Activated CD4-positive, alpha-beta T cell treated with anti-CD3 and anti-CD28 coated beads for 1 hour (primary cell): Measurements from ENCODE around the gene OSR1.

Experiments used
- DNase-seq: peaks from one replicate; pipeline ENCODE4 v3.0.0-alpha.2; 2020

OSR1 gene

DNA sequence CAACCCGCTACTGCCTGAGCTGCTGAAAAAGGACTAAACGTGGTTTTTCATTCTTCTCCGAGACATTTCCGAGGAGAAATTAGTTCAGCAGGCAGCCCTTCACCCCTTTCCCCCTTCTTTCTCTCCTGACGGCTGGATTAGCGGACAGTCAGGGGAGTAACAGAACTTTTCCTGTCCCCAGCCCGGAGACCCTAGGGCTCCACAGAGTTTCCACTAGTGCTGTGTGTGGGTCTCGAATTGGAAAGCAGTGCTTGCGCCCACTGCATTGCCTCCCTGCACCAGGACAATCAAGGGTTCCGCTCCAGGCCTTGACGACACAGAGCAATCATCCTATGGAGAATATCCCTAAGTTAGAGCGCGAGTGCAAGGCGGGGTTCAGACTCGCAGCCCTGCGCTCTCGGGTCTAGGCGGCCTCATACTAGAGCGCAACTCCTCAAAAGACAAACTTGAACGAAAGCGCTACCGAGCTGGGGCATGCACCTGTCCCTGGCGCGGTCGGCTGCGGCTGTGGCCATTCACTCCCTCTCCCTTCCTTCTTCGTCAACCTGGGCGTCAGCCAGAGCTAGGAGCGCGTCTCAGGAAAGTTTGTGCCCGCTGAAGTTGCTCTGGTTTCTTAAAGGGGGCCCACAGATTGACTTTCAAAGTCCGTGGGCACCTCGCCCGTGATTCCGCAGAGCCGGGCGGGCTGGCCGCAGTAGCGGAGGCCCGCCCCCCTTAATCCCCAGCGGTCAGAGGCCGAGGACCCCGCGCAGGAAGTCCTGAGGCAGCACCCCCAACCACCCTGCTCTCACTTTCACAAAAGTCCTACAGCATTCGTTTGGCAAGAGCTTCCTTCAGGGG, 801 bp downstream of the OSR1 start:
- no peak for DNase-seq

DNA sequence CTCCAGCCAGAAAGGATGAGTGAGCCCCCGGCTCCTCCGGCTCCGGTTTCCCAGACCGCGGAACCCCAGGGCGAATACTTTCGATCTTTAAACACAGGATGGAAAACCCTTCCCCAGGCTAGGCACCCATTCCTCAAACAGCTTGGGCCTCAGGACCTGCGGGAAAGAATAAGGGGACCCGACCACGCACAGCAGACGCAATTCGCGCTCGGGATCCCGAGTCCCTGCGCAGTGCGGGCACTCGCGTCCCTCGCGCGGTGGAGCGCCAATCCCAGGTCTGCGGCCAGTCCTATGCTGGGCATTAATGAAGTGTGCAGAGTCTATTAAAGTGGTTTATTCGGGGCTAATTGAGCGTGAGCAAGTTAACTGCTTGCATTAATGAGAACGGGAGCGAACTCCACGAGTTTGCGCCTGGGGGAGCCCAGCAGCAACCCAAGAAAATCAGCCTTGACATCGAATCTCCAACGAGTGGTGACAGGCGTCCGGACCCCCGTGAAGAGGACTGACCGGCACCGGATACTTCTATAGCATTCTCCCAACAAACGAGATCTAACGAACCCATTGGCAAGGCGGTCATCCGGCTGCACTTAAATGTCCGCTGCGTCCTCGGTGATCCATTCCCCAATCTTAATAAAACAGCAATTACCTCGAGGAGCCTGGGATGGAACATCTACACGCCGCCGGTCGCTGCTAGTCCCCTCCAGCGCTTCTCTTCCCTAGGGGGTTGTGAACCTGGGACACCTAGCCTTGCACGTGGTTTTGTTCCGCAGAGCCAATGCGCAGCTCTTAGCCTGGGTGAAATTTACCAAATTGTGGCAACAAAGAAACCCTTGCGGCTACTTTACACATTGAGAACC, 1.6 kb downstream of the OSR1 start:
- no peak for DNase-seq

DNA sequence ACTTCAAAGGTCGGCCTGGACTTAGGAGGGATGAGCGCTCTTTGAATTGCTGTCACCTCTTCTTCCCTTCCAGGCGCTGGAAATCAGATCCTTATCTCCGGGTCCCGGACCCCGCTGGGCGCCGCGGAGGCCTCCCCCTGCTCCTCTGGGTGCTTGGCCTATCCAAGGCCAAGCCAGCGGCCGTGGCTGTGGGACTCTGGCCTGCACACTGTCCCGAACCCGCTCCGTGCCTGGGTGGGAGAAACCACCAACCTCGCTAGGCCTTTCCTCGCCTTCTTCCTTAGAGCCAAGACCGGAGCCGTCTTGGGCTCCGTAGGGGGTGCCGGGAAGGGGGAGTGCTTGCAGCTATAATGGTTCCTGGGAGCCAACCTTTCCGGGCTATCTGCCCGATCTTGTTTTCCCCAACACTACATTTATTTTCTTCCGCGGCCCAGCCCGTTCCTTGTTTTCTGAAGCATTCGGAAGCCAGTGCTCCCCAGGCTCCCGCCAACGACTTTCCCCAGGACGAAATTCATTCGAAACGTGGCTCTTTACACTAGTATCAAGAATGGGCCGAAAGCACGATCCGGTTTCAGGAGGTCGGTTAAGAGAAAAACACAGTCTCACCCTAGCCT, 2.4 kb downstream of the OSR1 start:
- no peak for DNase-seq

DNA sequence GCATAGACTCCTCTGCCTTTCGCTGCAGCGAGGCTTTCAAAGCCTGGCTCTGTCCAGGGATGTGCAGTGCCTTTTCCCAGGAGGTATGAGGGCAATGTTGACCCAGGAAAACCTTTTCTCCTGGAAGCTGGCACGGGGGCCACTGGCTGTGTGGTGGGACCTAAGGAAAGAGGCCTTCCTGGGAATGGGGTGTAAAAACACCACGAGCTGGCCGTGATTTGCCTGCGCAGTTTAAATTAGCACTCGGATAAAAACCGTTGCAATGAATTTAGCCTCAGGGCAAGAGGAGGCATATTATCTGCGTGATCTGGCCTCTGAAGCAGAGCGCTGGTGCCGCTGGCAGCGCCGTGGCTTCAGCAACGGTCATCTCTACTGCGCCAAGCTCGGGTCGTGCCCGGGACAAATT, 3.0 kb downstream of the OSR1 start:
- DNase-seq, result no peak

- DNase-seq, result no peak
Observed at GRCh38 chr2:19355014-19355405, 3.4 kb downstream of the OSR1 start.

- no peak for DNase-seq
Observed at GRCh38 chr2:19353721-19354050, 4.7 kb downstream of the OSR1 start.

DNA sequence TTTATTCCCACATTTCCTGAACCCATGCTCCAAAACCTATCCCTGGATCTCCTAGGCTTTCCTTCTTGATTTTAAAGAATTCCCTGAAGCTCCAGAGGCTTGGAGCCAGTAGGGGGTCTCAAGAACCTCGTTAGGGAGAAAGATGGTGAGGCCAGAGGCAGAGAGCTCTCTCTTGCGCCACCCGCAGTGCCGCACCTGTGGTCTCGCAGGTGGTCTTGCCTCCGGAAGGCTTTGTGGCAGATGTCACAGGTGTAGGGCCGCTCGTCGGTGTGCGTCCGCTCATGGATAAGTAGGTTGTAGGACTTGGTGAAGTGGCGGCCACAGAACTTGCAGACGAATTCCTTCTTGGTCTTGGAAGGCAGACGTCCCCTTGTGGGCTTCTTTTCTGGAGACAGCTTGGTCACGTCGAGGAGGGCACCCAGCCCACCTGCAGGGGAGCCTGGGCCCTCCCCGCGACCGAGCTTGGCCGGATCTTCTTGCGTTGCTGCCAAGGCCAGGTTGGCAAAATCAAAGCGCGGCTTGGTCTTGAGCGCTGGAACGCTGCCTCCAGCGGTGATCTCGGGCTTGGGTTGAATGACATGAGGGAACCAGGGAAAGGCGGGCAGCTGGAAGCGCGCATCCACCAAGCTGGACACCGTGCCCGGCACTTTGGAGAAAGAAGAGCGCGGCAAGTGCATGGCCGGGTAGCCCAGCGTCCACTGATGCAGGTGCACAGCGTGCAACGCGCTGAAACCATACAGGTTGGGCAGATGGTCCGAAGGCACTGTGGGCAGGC, 5.3 kb downstream of the OSR1 start:
- DNase-seq, result no peak

DNA sequence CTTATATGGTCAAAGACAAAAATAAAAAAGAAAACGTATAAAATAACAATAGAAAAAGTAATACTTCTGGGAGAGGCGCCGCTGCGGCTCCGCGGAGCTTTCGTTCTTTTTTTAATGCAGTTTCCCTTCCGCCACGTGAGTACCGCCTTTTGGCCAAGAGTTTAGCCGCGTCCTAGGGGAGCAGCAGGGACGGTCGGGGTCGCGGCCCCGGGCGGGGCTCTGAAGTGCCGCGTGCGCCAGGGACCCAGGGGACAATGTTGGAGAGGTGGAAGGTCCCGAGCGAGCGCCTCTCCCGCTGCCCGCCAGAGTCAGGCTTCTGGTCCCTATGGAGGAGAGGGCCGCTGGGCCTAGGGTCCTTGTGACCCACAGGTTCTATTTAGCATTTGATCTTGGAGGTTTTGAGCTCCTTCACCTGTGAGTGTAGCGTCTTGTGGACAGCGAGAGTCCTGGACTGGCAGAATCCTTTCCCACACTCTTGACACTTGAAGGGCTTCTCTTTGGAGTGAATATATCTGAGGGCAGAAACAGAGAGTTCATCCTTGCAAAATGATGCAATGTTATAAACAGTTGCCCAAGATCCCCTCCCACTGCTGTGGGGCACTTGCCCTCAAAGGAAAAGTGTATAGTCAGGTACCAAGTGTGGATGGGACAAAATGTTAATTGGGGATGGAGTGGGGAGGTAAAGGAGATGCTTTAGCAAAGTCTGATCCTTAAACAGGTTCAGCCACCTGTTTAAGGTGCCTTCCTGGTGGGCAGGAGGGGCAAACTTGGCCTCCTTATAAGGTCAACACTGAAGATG, 6.3 kb downstream of the OSR1 start:
- no peak for DNase-seq

GRCh38 chr2:19351499-19351898, 6.9 kb downstream of the OSR1 start:
- no peak for DNase-seq

DNA sequence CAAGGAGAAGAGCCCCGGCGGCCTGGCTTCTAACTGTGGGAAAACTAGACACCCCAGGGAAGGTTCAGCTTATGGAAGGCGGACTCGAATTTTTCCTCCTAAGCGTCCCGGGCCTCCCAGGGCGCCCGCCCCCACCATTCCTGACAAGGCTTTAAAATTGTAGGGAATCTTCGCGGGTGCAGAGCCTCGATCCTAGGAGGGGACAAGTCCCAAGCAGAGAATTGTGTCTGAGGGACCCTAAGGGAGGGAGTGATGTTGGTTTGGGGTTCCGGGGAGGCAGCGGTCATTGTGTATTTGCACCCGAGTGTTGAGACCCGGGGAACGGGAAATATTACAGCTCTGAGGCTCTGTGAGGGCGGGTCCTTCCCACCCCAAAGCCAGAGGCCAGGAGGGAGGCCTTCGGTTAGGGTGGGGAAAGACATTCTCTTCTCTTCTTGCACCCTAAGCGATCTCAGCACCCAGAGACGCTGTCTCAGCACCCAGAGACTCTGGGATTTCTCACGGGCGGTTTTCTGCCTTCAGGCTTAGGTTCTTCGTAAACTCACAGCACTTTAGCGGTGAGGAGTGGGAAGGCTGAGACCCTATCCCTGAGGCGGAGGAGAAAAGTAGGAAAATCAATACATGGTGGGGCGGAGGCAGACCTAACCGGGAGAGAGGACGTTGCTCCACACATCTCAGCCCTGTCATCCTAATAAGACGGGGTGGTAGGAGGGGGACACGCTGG, 7.6 kb downstream of the OSR1 start:
- no peak for DNase-seq

- no peak for DNase-seq
Observed at GRCh38 chr2:19349911-19350677, 8.3 kb downstream of the OSR1 start.

GRCh38 chr2:19348692-19349091, 9.7 kb downstream of the OSR1 start:
- no peak for DNase-seq

GRCh38 chr2:19347619-19348562, 10.5 kb downstream of the OSR1 start:
- DNase-seq, result peak; percentile 94

DNA sequence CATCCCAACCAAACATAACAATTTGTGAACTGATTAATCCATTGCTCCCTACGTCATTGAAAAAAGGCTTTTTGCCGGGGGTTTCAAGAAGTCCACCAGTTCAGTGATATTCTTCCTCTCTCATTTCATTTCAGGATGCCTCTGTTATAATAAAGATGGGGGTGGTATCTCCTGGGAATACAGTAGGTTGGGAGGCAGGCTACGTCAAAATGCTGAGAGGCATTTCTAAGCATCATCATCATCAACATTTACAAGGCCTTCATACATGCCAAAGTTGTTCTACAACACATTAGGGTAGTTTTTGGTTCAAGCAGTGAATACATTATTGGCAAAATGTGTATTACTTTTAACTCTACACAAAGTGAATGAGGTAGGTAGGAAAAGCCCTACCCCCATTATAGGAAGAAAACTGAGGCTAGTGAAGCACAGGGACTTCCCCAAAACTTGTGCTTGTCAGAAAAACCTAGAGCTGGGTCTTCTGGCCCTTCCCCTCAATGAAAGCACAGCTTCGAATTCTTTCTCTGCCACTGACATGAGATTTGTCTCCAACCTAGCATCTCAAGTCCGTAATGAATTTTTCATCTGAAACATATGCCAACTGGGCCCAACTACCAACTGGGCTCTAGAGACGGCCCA, 11.3 kb downstream of the OSR1 start:
- no peak for DNase-seq

DNA sequence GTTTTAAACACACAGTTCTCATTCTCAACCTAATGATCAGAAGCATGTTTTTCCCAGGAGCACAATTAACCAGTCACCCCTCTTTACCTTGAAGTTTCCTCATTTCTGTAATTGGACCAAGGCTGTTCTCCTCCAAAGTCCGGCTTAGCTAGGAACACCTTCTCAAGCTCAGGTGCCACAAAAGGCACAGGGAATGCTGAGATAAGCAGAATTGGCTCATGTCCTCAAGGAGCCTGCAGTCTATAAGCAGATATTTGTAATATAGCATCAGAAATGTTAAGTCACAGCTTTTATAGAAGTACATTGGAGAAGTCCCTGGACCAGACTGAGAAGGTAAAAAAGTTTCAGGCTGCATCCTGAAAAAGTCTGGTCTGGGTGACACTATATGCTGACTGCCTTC, 20.7 kb downstream of the OSR1 start:
- no peak for DNase-seq

- DNase-seq, result no peak
Observed at GRCh38 chr2:19337202-19337601, 21.2 kb downstream of the OSR1 start.

GRCh38 chr2:19336781-19337180, 21.6 kb downstream of the OSR1 start:
- DNase-seq, result no peak

DNA sequence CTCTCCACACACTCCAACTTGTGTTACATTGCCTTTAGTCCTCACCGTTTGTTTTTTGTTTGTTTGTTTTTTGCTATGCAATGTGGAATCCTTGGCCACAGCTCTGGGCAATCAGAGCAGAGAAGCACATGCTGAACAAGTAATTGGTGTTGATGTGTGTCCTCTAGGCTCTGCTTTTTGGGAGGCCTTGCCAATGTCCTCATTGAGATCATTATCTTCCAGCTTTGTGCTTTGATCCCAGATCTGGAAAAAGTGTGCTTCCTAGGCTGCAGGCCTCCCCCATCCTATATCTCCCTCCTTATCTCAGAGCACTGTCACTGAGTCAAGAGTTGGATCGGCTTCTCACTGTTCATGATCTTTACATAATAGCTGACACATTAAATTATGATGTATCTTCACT, 25.9 kb downstream of the OSR1 start:
- no peak for DNase-seq

GRCh38 chr2:19331450-19331849, 27.0 kb downstream of the OSR1 start:
- DNase-seq, result no peak
